Ishikawa (cell line): ENCODE results near the gene CIBAR2.

Experiments
- EGR1 ChIP-seq: IDR thresholded peaks from 2 replicates; pipeline ENCODE4 v1.6.1; 2012
- EP300 ChIP-seq: IDR thresholded peaks from 2 replicates; pipeline ENCODE4 v1.6.1; 2012; ENCODE audit warnings: borderline replicate concordance
- REST ChIP-seq: IDR thresholded peaks from 2 replicates; pipeline ENCODE4 v1.6.1; 2012; ENCODE audit warnings: low read depth, mild to moderate bottlenecking

GRCh38 chr16:85086347-85087291, 25.7 kb downstream of the CIBAR2 start:
- no peak for TF ChIP-seq EP300
- TF ChIP-seq REST, result no peak
- no peak for TF ChIP-seq EGR1
